Choroid plexus epithelial cell (primary cell): ENCODE data around the gene PLRG1.
A peak's percentile ranks its signal among the peaks of the same experiment; 100 is the strongest.

Source experiments
- DNase-seq: peaks from one replicate; pipeline ENCODE4 v3.0.0-alpha.2; 2010; ENCODE audit warnings: low read depth
- H3K4me3 ChIP-seq: 2 replicates; pipeline ENCODE4 v1.5.1; 2011; ENCODE audit warnings: low read depth, mild to moderate bottlenecking, control low read depth, low read length, moderate library complexity
- CTCF ChIP-seq: conservative IDR thresholded peaks from 2 replicates; pipeline ENCODE4 v1.5.1; 2011; ENCODE audit warnings: low read depth, mild to moderate bottlenecking, control low read depth, inconsistent platforms, low read length, moderate library complexity

Gene PLRG1

GRCh38 chr4:154490583-154491340 is 59.4 kb downstream of the PLRG1 start:
- peak overlapping the region; percentile 11 for H3K4me3 ChIP-seq
- no peak for TF ChIP-seq CTCF
- DNase-seq = no peak

DNA sequence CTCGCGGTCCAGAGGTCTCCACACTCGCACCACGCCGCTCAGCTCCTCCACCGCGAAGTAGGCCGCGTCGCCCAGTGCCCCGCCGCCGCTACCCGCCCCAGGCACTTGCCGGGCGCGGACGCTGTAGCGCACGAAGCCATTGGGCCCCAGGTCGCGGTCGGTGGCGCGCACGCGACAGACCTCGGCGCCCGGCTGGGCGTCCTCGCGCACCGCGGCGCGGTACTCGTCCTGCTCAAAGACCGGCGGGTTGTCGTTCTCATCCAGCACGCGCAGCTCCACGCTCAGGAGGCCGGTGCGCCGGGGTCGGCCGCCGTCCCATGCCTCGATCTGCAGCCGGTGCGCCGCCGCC is 60.0 kb downstream of the PLRG1 start:
- no peak overlapping the region for H3K4me3 ChIP-seq

GRCh38 chr4:154489558-154490233 is 60.5 kb downstream of the PLRG1 start:
- TF ChIP-seq CTCF = no peak

More for the DNA sequence above, 60.0 kb downstream of the PLRG1 start:
- DNase-seq = no peak
- TF ChIP-seq CTCF = no peak

GRCh38 chr4:154487145-154487544 is 63.1 kb downstream of the PLRG1 start:
- no peak for DNase-seq
- no peak overlapping the region for H3K4me3 ChIP-seq
- TF ChIP-seq CTCF = no peak

More at GRCh38 chr4:154489558-154490233, 60.5 kb downstream of the PLRG1 start:
- DNase-seq = no peak
- H3K4me3 ChIP-seq = no peak overlapping the region

- H3K4me3 ChIP-seq = no peak overlapping the region
- DNase-seq = no peak
- no peak for TF ChIP-seq CTCF
These were observed 65.0 kb downstream of the PLRG1 start for GRCh38 chr4:154485127-154485773.
